ENCODE data around the gene LRRC59. TPM values are rescaled to one million over a fixed set of nuclear protein-coding genes. Genes with fewer than 3 reads are reported as not detected.

The LRRC59 gene
- total and polyA plus RNA-seq, 2 of the 13 experiments (the other 11 are each of a cell fraction or from before 2014, with no cell fraction given), result 87.3 to 222 TPM

DNA sequence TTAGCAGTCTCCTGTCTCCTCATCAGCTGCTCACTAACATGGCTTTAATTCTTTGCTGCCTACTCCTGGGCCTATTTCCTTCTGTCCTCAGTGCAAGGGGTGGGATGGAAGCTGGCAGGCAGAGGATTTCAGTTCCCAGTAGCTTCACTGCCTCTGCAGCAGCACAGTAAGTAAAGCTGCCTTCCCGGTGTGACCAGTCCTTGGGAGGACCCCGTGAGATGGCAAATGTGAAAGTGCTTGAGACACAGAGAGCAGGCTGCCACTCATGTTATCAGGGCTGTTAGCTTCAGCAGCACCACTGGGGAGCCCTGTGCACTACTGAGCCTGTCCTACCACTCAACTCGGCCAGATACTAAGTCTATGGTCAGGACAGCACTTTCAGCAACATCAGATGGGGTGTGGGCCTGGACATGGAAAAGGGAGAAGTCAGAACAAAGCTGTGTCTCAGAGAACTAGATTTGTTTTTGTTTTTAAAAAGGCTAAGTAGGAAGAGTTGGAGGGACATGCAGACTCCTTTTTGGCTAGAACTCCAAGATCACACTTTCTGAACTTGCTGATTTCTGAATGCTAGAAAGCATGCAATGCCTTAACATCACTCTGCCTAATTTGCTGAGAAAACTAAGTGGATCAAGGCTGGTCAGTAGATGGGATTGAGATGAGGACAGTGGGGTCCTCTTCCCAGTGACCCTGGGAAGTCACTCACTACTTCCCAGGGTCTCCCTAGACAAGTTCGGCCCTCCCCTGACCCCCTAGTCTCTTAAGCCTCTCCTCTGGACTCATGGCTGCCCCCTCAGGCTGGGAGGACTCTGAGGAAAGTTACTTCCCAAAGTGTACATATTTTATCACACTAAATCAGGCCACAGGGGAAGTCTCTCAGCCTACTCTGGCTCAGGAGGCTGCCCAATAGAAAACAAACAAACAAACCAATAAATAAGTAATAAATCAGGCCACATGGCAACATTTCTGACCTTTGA is 29.8 kb upstream of the LRRC59 start (continued):
- TF ChIP-seq FOSL2 (CRISPR knock-in tag; IDR thresholded peaks at IDR 0.05) (0 out of 2 replicates have a peak, but pooled peaks have one; percentile 21), ZNF34 (CRISPR knock-in tag; IDR thresholded peaks at IDR 0.05; ENCODE audit: borderline replicate concordance) (no peak), ZBTB20 (CRISPR knock-in tag; IDR thresholded peaks at IDR 0.05; ENCODE audit: borderline replicate concordance, low read depth) (no peak; the same call in 1 of the 2 replicates), SMC3 (IDR thresholded peaks at IDR 0.05; ENCODE audit: low read length) (0 out of 2 replicates have a peak, but pooled peaks have one; percentile 33), RBAK (CRISPR knock-in tag; IDR thresholded peaks at IDR 0.05) (no peak; the same call in 1 of the 2 replicates), GFI1 (CRISPR knock-in tag; IDR thresholded peaks at IDR 0.05; ENCODE audit: borderline replicate concordance) (0 out of 2 replicates have a peak, but pooled peaks have one; percentile 41), YEATS4 (CRISPR knock-in tag; IDR thresholded peaks at IDR 0.05; ENCODE audit: borderline replicate concordance) (no peak), SMAD3 (CRISPR knock-in tag; IDR thresholded peaks at IDR 0.05) (0 out of 2 replicates have a peak, but pooled peaks have one; percentile 6), SIN3A (IDR thresholded peaks at IDR 0.05; ENCODE audit: borderline replicate concordance, low read depth, low read length) (peak; percentile 74; the same call in 1 of the 2 replicates), ZEB1 (IDR thresholded peaks at IDR 0.05; ENCODE audit: insufficient replicate concordance, low read depth) (peak; percentile 35), SAP130 (CRISPR knock-in tag; IDR thresholded peaks at IDR 0.05; ENCODE audit: low read depth) (peak; percentile 72; the same call in 1 of the 2 replicates), ZC3H13 (CRISPR knock-in tag; IDR thresholded peaks at IDR 0.05) (peak; percentile 63; the same call in 1 of the 2 replicates), ZFP41 (CRISPR knock-in tag; IDR thresholded peaks at IDR 0.05; ENCODE audit: borderline replicate concordance) (0 out of 2 replicates have a peak, but pooled peaks have one; percentile 20), SNRNP70 (IDR thresholded peaks at IDR 0.05; ENCODE audit: low read depth, low read length) (no peak), RAD21 (CRISPR knock-in tag; IDR thresholded peaks at IDR 0.05) (peak; percentile 27; the same call in 1 of the 2 replicates), ZKSCAN1 (IDR thresholded peaks at IDR 0.05; ENCODE audit: low read length) (no peak), SPEN (CRISPR knock-in tag; IDR thresholded peaks at IDR 0.05; ENCODE audit: low read depth) (peak; percentile 34; the same call in 1 of the 2 replicates), MAFK (conservative IDR thresholded peaks at IDR 0.05 in 1 of 2, IDR thresholded peaks at IDR 0.05 in 1 of 2; ENCODE audit: low read length in 2 of 2) (no peak), MBNL3 (CRISPR knock-in tag; conservative IDR thresholded peaks at IDR 0.05) (no peak)
- TF ChIP-seq, protein P1, sequence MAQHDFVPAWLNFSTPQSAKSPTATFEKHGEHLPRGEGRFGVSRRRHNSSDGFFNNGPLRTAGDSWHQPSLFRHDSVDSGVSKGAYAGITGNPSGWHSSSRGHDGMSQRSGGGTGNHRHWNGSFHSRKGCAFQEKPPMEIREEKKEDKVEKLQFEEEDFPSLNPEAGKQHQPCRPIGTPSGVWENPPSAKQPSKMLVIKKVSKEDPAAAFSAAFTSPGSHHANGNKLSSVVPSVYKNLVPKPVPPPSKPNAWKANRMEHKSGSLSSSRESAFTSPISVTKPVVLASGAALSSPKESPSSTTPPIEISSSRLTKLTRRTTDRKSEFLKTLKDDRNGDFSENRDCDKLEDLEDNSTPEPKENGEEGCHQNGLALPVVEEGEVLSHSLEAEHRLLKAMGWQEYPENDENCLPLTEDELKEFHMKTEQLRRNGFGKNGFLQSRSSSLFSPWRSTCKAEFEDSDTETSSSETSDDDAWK (CRISPR knock-in tag; IDR thresholded peaks at IDR 0.05), result no peak
- TF ChIP-seq, protein P2, sequence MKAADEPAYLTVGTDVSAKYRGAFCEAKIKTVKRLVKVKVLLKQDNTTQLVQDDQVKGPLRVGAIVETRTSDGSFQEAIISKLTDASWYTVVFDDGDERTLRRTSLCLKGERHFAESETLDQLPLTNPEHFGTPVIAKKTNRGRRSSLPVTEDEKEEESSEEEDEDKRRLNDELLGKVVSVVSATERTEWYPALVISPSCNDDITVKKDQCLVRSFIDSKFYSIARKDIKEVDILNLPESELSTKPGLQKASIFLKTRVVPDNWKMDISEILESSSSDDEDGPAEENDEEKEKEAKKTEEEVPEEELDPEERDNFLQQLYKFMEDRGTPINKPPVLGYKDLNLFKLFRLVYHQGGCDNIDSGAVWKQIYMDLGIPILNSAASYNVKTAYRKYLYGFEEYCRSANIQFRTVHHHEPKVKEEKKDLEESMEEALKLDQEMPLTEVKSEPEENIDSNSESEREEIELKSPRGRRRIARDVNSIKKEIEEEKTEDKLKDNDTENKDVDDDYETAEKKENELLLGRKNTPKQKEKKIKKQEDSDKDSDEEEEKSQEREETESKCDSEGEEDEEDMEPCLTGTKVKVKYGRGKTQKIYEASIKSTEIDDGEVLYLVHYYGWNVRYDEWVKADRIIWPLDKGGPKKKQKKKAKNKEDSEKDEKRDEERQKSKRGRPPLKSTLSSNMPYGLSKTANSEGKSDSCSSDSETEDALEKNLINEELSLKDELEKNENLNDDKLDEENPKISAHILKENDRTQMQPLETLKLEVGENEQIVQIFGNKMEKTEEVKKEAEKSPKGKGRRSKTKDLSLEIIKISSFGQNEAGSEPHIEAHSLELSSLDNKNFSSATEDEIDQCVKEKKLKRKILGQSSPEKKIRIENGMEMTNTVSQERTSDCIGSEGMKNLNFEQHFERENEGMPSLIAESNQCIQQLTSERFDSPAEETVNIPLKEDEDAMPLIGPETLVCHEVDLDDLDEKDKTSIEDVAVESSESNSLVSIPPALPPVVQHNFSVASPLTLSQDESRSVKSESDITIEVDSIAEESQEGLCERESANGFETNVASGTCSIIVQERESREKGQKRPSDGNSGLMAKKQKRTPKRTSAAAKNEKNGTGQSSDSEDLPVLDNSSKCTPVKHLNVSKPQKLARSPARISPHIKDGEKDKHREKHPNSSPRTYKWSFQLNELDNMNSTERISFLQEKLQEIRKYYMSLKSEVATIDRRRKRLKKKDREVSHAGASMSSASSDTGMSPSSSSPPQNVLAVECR (CRISPR knock-in tag; IDR thresholded peaks at IDR 0.05; ENCODE audit: borderline replicate concordance), result peak; percentile 41
- TF ChIP-seq, protein P3, sequence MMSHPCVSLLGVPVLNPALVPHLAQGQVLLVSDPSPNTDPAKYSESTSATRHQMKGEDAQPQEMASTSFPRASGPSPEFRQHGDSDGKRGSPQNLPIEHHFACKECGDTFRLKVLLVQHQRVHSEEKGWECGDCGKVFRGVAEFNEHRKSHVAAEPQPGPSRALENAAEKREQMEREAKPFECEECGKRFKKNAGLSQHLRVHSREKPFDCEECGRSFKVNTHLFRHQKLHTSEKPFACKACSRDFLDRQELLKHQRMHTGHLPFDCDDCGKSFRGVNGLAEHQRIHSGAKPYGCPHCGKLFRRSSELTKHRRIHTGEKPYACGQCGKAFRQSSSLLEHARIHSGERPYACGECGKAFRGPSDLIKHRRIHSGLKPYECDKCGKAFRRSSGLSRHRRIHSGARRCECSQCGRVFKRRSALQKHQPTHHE (CRISPR knock-in tag; IDR thresholded peaks at IDR 0.05; ENCODE audit: borderline replicate concordance), result no peak

Data from HepG2 (cell line).